Activated naive CD4-positive, alpha-beta T cell treated with anti-CD3 and anti-CD28 coated beads, Interleukin-2, amount 10 ng/mL, durations not matched to agents 7 days and 5 days (primary cell): ENCODE results near the gene ATRAID.
"Not testable (repeated sequence)": the region's sequence is repeated elsewhere in the genome, so short reads cannot be mapped to it uniquely, and the experiment has no call there.

ENCODE experiments used
- CTCF ChIA-PET: fragments of 350-600 bp; sonication (Branson Sonifier 250); formaldehyde crosslinking; loops from one replicate; lab custom pipeline; 2021; ENCODE audit warnings: antibody characterized with exemption; lab: Charles Lee
- DNase-seq: peaks from one replicate; pipeline ENCODE4 v3.0.0-alpha.2; 2020
- H3K27ac Mint-ChIP-seq: one replicate; pipeline ENCODE4 v1.8.0; 2021; ENCODE audit warnings: mild to moderate bottlenecking, moderate library complexity, mixed read lengths
- H3K27me3 Mint-ChIP-seq: one replicate; pipeline ENCODE4 v1.8.0; 2021; ENCODE audit warnings: mild to moderate bottlenecking, mixed read lengths
- H3K36me3 Mint-ChIP-seq: one replicate; pipeline ENCODE4 v1.8.0; 2021; ENCODE audit warnings: mixed read lengths
- H3K4me1 Mint-ChIP-seq: one replicate; pipeline ENCODE4 v1.8.0; 2021; ENCODE audit warnings: mixed read lengths
- H3K4me3 Mint-ChIP-seq: one replicate; pipeline ENCODE4 v1.8.0; 2021; ENCODE audit warnings: mild to moderate bottlenecking, moderate library complexity, mixed read lengths
- H3K9me3 Mint-ChIP-seq: one replicate; pipeline ENCODE4 v1.8.0; 2021; ENCODE audit warnings: mixed read lengths

ATRAID gene

DNA sequence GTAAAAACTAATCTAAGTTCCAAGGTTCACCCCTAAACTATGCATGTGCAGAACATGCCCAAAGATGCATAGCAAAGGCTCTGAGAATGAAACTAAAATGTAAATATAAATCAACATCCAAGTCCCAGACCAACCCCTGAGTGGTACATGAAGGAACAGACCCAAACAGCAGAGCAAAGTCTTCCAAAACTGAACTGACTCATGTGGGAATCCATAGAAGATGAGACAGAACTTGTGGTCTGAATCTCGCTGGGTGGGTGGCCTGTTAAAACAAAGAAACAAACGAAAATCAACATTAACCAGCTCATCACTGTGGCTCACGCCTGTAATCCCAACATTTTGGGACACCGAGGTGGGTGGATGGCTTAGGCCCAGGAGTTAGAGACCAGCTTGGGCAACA is 29.5 kb upstream of the ATRAID start:
- Mint-ChIP-seq H3K4me1 (peaks cover 3% of the 10 kb centered on the region), H3K27ac (no peak overlapping the region), H3K27me3 (peaks cover 50% of the 10 kb centered on the region), H3K4me3 (no peak overlapping the region), H3K36me3 (no peaks in the 10 kb centered on the region), H3K9me3 (no peaks in the 10 kb centered on the region)
- CTCF ChIA-PET = interaction anchor here (1.0 kb wide), 1 partner anchor 13 kb away, joined by 3 read pairs; no protein-coding TSS in a partner anchor
- no peak for DNase-seq

DNA sequence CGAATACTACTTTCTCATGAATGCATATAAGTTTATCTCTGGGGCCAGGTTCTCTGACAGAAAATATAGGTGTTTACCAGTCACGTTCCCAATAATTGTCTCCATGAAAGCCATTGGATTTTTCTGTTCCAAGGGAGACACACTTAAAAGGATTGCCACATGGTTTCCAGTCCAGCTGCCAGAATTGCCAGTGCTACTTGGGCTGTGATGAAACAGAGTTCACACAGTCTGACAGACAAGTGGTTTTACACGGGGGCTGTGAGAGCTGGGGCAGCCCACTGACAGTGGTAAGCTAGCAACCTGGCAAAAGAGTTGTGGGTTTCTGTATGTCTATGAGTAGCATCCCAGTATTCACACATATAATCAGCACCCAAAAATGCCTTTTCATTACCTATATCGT is 27.7 kb upstream of the ATRAID start:
- no peaks in the 10 kb centered on the region for H3K9me3 Mint-ChIP-seq
- CTCF ChIA-PET = no interaction called here

DNA sequence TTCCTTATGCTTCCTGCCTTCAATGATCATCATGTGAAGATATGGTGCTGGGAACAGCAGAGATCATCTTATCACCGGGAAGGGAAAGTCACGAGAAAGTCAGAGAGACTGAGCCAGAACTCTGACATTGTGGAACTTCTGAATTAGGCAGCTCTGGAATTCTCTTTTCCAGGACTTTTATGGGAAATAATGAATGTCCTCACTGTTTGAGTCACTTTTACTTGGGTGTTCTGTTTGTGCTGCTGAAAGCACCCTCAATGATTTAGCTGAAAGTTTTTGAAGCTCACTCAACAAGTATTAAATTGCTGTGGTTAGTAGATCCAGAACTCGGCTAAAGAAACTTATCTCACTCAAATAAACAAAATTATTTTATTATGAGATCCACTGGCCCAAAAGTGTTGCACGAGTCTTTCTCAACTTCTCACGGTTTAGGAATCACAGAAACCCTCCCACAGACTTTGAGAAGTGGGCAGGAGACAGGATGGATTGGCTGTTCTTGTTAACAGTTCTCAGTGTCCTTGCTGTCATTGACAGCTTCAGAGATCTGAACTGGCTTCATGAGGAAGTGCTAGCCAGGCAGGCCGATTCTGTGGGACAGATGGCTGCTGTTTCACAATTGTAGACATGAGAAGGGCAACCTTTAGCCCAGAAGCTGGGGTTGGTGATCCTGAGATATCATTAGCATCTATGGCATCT is 26.4 kb upstream of the ATRAID start:
- Mint-ChIP-seq H3K4me3 (no peak overlapping the region), H3K27me3 (peaks cover 46% of the 10 kb centered on the region), H3K9me3 (no peaks in the 10 kb centered on the region), H3K27ac (no peak overlapping the region), H3K36me3 (no peaks in the 10 kb centered on the region), H3K4me1 (no peaks in the 10 kb centered on the region)
- CTCF ChIA-PET = interaction anchor here (1.2 kb wide), 1 partner anchor 15 kb away, joined by 3 read pairs; no protein-coding TSS in a partner anchor
- no peak for DNase-seq

More for the DNA sequence above, 27.7 kb upstream of the ATRAID start:
- DNase-seq = no peak
- no peak overlapping the region for H3K4me3 Mint-ChIP-seq
- no peaks in the 10 kb centered on the region for H3K36me3 Mint-ChIP-seq
- no peaks in the 10 kb centered on the region for H3K4me1 Mint-ChIP-seq
- H3K27me3 Mint-ChIP-seq = peaks cover 57% of the 10 kb centered on the region
- H3K27ac Mint-ChIP-seq = no peak overlapping the region

DNA sequence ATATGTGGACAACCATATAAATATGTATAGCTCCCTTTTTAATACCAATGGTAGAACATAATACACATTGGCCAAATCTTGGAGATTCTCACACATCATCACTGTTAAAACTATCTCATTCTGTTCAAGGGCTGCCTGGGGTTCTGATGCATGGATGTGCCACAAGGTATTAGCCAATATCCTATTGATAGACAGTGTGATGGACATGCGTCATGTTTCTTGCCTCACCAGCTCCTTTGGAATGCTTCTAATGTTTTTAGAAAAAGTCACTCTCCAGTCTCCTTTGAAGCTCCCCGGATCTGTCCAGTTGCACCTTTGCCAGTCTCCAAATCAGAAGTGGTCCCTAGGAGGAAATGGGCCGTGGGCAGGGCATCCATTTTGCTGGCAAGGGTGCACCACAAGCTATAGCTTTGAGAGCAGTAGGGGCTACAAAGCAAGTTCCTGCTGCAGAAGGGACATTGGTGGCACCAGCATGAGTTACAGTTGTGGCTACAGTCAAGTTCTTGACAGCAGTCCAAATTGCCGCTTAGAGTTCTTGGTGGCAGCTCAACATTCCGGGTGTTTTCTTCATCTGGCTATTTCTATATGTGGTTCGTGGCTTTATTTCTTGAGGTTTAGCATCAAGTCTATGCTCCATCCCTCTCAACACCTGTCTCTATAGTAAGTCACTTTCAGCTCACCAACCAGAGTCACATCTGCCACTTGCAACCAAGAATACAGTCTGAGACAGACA is 25.1 kb upstream of the ATRAID start:
- H3K4me1 Mint-ChIP-seq = no peaks in the 10 kb centered on the region
- no peak overlapping the region for H3K27ac Mint-ChIP-seq
- H3K27me3 Mint-ChIP-seq = peaks cover 35% of the 10 kb centered on the region
- H3K9me3 Mint-ChIP-seq = no peaks in the 10 kb centered on the region
- no peaks in the 10 kb centered on the region for H3K36me3 Mint-ChIP-seq
- no peak for DNase-seq
- CTCF ChIA-PET = interaction anchor here (0.6 to 1.4 kb wide), 4 partner anchors 16 to 170 kb away, joined by 3 to 4 read pairs (median 3); no protein-coding TSS in a partner anchor
- H3K4me3 Mint-ChIP-seq = no peak overlapping the region

DNA sequence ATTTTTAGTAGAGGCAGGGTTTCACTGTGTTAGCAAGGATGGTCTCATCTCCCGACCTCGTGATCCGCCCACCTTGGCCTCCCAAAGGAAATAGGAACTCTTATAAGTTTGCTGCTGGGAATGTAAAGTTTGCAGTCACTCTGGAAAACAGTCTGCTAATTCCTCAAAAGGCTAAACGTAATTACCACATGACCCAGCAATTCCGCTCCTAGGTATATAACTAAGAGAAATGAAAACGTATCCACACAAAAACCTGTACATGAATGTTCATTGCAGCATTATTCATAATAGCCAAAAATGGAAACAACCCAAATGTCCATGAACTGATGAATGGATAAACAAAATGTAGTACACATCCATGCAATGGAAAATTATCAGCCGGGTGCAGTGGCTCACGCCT is 21.9 kb upstream of the ATRAID start:
- Mint-ChIP-seq H3K36me3 (no peaks in the 10 kb centered on the region), H3K27ac (no peak overlapping the region), H3K4me1 (no peaks in the 10 kb centered on the region), H3K4me3 (no peak overlapping the region), H3K9me3 (no peaks in the 10 kb centered on the region), H3K27me3 (peaks cover 28% of the 10 kb centered on the region)
- CTCF ChIA-PET = no interaction called here
- DNase-seq = no peak

DNA sequence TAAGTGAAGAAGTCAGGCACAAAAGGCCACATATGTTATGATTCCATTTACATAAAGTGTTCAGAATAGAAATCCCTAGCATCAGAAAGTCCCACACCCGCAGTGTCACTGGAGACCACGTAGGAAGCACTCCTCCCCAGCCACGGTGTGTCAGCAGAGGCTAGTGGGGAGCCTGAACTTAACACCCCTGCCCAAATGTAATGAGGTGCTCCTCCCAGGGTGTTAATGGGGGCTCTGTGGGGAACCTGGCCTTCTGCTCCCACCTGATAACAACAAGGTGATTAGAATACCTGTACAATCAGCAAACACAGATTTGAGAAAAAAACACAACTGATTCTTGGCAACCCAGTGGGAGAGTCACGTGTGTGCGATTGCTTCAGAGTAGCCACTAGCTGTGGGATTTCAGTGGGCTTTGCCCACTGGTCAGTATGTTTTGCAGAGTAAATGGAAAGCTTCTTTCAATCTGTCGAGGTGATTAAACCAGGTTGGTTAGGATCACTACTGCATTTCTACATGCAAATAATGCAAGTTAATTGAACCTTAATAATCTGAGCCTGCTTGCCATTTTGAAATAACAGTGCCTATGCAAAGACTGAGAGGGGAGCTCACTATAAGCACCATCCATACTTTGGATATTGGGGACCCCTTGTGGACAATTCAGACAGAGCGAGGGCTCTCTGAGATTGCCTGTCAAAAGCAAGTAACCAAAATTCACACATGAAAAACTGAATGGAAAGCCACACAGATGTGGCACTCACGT is 20.6 kb upstream of the ATRAID start:
- CTCF ChIA-PET = interaction anchor here (0.8 to 2.0 kb wide), 12 partner anchors 20 to 345 kb away, joined by 3 to 11 read pairs (median 3); no protein-coding TSS in a partner anchor

DNA sequence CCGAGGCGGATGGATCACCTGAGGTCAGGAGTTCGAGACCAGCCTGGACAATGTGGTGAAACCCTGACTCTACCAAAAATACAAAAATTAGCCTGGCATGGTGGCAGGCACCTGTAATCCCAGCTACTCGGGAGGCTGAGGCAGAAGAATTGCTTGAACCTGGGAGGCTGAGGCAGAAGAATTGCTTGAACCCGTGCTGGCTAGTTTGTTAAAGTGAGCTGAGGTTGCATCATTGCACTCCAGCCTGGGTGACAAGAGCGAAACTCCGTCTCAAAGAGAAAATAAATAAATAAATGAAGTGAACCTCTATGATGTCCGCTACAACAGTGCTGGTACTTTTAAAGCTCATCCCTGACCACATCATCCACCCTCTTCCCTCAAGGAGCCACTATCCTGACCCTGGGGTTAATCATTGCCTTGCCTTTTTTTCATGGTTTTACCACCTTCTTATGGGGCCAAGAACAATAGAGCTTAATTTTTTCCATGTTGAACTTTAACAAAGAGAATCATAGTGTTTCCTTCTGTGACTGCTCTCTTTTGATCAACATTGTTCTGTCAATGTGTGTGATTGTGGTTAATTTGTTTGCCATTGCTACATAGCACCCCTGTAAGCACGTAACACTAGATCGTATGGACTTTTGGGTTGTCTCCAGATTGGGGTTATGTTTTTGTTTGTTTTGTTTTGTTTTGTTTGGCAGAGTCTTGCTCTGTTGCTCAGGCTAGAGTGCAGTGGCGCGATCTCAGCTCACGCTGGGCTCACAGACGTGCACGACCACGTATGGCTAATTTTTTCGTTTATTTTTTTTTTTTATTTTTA is 17.1 kb upstream of the ATRAID start:
- no peak for DNase-seq
- Mint-ChIP-seq H3K36me3 (no peaks in the 10 kb centered on the region), H3K27me3 (peaks cover 5% of the 10 kb centered on the region), H3K4me3 (no peak overlapping the region), H3K9me3 (no peaks in the 10 kb centered on the region), H3K27ac (no peak overlapping the region), H3K4me1 (no peaks in the 10 kb centered on the region)
- CTCF ChIA-PET = interaction anchor here (0.9 kb wide), 1 partner anchor 233 kb away, joined by 4 read pairs; no protein-coding TSS in a partner anchor

More for the DNA sequence above, 20.6 kb upstream of the ATRAID start:
- Mint-ChIP-seq H3K9me3 (no peaks in the 10 kb centered on the region), H3K27ac (no peak overlapping the region), H3K27me3 (peaks cover 17% of the 10 kb centered on the region), H3K36me3 (no peaks in the 10 kb centered on the region), H3K4me3 (no peak overlapping the region), H3K4me1 (no peaks in the 10 kb centered on the region)
- peak; percentile 71 for DNase-seq

DNA sequence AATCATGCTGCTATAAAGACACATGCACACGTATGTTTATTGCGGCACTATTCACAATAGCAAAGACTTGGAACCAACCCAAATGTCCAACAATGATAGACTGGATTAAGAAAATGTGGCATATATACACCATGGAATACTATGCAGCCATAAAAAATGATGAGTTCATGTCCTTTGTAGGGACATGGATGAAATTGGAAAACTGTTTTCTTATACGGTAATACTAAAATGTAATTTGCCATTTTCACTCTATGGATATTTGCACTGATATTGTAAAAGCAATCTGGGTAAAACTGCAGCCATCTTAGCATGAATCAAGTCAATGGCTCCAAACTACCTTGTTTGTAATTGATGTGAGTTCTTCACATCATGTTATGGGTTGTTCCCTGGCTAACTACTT is 16.0 kb upstream of the ATRAID start:
- DNase-seq, H3K27ac Mint-ChIP-seq, H3K27me3 Mint-ChIP-seq, H3K9me3 Mint-ChIP-seq, CTCF ChIA-PET, H3K36me3 Mint-ChIP-seq, H3K4me3 Mint-ChIP-seq, H3K4me1 Mint-ChIP-seq: not testable (repeated sequence)

DNA sequence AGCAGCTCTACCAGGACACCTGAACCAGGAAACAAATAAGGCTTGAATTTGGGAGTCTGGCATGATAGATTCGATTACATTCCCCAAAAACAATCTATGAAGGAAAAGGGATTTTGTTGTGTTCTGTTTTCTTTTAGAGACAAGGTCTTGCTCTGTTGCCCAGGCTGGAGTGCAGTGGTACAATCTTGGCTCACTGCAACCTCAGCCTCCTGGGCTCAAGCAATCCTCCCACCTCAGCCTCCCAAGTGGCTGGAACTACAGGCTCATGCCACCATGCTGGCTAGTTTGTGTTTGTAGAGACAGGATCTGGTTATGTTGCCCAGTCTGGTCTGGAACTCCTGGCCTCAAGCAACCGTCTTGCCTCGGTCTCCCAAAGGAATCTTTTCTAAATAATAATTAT is 13.8 kb upstream of the ATRAID start:
- H3K36me3 Mint-ChIP-seq, H3K27me3 Mint-ChIP-seq, H3K27ac Mint-ChIP-seq, DNase-seq, H3K9me3 Mint-ChIP-seq, CTCF ChIA-PET, H3K4me3 Mint-ChIP-seq, H3K4me1 Mint-ChIP-seq: not testable (repeated sequence)

DNA sequence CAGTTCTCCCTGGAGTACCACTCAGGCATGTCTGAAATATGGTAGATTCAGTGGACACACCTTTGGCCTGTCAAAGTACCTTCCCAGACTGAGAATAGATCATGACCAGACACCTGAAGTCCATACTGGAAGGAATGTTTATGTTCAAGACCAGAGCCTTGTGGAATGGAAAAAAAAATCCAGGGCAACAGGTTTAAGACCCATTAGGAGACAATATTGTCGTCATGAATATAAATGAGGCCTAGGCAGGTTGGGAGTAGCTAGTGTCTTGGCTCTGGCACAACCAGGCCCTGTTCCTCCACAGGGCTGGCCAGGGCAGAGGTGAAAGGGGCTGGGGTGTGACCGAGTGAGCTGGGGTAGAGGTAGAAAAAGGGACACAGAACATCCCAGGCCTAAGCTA is 13.2 kb upstream of the ATRAID start:
- Mint-ChIP-seq H3K27me3 (no peaks in the 10 kb centered on the region), H3K27ac (no peak overlapping the region), H3K4me3 (no peak overlapping the region), H3K4me1 (no peaks in the 10 kb centered on the region), H3K36me3 (peaks cover 5% of the 10 kb centered on the region), H3K9me3 (no peaks in the 10 kb centered on the region)
- DNase-seq = no peak
- CTCF ChIA-PET = no interaction called here

DNA sequence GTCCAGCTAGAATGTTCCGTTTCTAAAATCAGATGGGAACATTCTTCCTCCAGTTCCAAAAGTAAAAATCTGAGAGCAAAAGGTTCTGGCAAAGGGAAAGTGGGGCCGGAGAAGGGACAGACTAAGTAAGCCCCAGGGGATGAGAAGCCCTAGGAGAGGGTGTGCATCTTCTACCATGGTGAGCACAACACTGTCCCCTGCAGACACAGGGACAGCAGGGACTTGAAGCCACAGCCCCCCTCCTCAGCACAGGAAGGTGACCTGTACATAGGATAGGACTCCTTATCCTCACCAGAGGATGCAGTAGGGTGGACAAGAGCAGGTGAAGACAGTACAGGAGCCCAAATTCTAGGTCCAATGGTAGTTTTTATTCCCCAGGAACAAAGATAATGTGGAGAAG is 12.6 kb upstream of the ATRAID start:
- Mint-ChIP-seq H3K9me3 (no peaks in the 10 kb centered on the region), H3K27ac (no peak overlapping the region), H3K27me3 (no peaks in the 10 kb centered on the region), H3K4me1 (peaks cover 3% of the 10 kb centered on the region), H3K4me3 (no peak overlapping the region), H3K36me3 (peaks cover 5% of the 10 kb centered on the region)
- CTCF ChIA-PET = no interaction called here
- DNase-seq = no peak

DNA sequence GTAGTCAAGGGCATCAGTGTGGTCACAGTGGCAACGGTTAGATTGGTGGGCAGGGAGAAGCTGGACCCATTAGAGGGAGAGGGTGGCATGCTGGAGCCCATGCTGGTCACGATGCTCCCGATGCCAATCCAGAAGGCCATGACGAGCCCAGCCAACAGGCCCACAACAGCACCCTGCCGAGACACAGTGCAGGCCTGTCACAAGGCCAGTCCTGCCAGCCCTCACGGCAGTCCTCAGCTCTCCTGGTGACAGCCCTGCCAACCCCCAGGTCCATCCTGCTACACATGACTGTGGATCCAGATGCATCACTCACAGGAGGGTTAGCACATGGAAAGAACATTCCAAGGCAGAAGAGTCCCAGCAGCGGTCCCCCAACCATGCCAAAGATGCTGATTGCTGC is 10.2 kb upstream of the ATRAID start:
- Mint-ChIP-seq H3K27me3 (no peaks in the 10 kb centered on the region), H3K27ac (no peak overlapping the region), H3K9me3 (no peaks in the 10 kb centered on the region), H3K36me3 (peaks cover 16% of the 10 kb centered on the region), H3K4me3 (no peak overlapping the region), H3K4me1 (peaks cover 20% of the 10 kb centered on the region)
- DNase-seq = no peak
- CTCF ChIA-PET = interaction anchor here (0.5 kb wide), 1 partner anchor 239 kb away, joined by 3 read pairs; no protein-coding TSS in a partner anchor

DNA sequence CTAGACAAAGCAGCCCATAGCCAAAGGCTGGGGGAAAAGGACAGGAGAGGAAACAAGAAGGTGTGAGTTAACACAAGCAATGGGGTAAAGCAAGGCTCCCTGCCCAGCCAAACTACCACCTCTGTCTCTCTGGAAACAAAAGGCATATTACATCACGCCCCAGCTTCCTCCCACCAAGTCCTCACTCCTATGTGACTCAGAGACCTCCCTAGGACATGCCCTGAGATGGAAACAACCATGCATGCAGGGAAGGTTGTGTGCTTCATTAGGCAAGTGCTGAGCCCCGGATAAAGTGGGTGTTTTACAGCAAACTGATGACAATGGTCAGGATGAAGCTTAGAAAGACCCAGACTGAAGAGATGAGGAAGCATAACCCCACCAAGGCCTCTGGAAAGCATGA is 9.0 kb upstream of the ATRAID start:
- no peaks in the 10 kb centered on the region for H3K27me3 Mint-ChIP-seq
- peaks cover 20% of the 10 kb centered on the region for H3K4me1 Mint-ChIP-seq
- CTCF ChIA-PET = interaction anchor here (0.6 to 1.0 kb wide), 2 partner anchors 11 to 33 kb away, joined by 3 read pairs; no protein-coding TSS in a partner anchor
- H3K4me3 Mint-ChIP-seq = no peak overlapping the region
- DNase-seq = no peak
- no peaks in the 10 kb centered on the region for H3K9me3 Mint-ChIP-seq
- no peak overlapping the region for H3K27ac Mint-ChIP-seq
- peaks cover 18% of the 10 kb centered on the region for H3K36me3 Mint-ChIP-seq
